Uterus (tissue), 4 donors: ENCODE measurements around the gene SLC6A8. TPM values are rescaled to one million over a fixed set of nuclear protein-coding genes. Genes with fewer than 3 reads are reported as not detected.
A peak's percentile ranks its signal among the peaks of the same experiment; 100 is the strongest.

Experiments used
- DNase-seq, 2 donors: peaks; one replicate each; pipeline ENCODE4 v3.0.0-alpha.2; 2019 to 2020
- H3K27ac ChIP-seq, 2 donors: fragments of 200-600 bp; sonication (generic); 1 replicate in 1 of 2; 2 replicates in 1 of 2; pipeline ENCODE4 v1.5.1; 2016 to 2018
- H3K27me3 ChIP-seq, 2 donors: fragments of 200-600 bp; sonication (generic); one replicate each; pipeline ENCODE4 v1.5.1; 2018 to 2019; ENCODE audit warnings: control low read depth in 1 of 2
- H3K36me3 ChIP-seq, 2 donors: fragments of 200-600 bp; sonication (generic); one replicate each; pipeline ENCODE4 v1.5.1; 2019; ENCODE audit warnings: control low read depth in 1 of 2
- H3K4me1 ChIP-seq, 2 donors: fragments of 200-600 bp; sonication (generic); one replicate each; pipeline ENCODE4 v1.5.1; 2018 to 2019; ENCODE audit warnings: control low read depth in 1 of 2
- H3K4me3 ChIP-seq, 2 donors: fragments of 200-600 bp; sonication (generic); 1 replicate in 1 of 2; 2 replicates in 1 of 2; pipeline ENCODE4 v1.5.1; 2018 to 2019; ENCODE audit warnings: mild to moderate bottlenecking in 1 of 2
- H3K9me3 ChIP-seq, 2 donors: fragments of 200-600 bp; sonication (generic); one replicate each; pipeline ENCODE4 v1.5.1; 2019; ENCODE audit warnings: control low read depth in 1 of 2
- POLR2A ChIP-seq, 2 donors: fragments of 450-650 bp; IDR thresholded peaks; one replicate each; pipeline ENCODE4 v1.6.1; 2016; ENCODE audit warnings: antibody characterized with exemption in 2 of 2, mild to moderate bottlenecking in 1 of 2, moderate library complexity in 1 of 2
- intact Hi-C: fragments of 100-400 bp; cut with DNase I; formaldehyde crosslinking; loops from one replicate; pipeline ENCODE4 v1.15.1; 2023; ENCODE audit warnings: low total_unique reads
- total RNA-seq, 4 donors: library from RNA; depleted of rRNA in 3 of 4; stranded (reverse); fragments of >200 nt in 3 of 4; gene quantifications; one replicate each; pipeline versions ENCODE4 v1.1.0 to v1.2.4, GENCODE V29; 2014 to 2023
- TF ChIP-seq, protein P1 (sequence below), 4 experiments: fragments of 200-600 bp in 2 of 4; fragments of 450-650 bp in 2 of 4; sonication (generic) in 2 of 4; IDR thresholded peaks; one replicate each; pipeline ENCODE4 v1.5.1; 2016 to 2019; ENCODE audit warnings: antibody characterized with exemption in 4 of 4, mild to moderate bottlenecking in 2 of 4, moderate library complexity in 1 of 4
- donor health status: DM: yes; HTN: yes; CAD: no.

SLC6A8 gene
- total RNA-seq, 4 donors from 2014 or later: 4.7 to 40.3 (median 11.2) TPM

DNA sequence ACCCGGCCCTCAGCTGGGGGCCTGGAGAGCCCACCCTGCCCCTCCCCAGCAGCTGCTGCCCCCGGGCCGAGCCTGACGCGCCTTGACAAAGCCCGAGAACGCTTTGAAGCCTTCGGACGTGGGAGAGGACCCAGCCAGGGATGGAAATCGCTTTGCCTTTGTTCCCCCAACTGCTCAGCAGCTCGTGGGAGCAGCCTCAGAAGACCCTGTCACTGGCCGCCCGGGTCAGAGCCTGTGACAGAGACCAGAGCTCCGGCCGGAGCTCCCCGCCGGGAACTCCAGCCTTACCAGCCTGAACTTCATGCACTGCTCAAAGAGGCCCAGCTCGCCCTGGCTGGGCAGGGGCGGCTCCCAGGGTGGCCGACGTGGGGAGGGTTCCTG, 2.6 kb upstream of the SLC6A8 start:
- intact Hi-C loops: no loop called here
- peak in 1 of 2 donors; percentile 14 for DNase-seq
- Histone ChIP-seq H3K4me1 (no peaks in the 10 kb centered on the region), H3K9me3 (no peaks in the 10 kb centered on the region), H3K4me3 (no peak overlapping the region), H3K36me3 (no peaks in the 10 kb centered on the region), H3K27me3 (no peaks in the 10 kb centered on the region), H3K27ac (no peak overlapping the region)
- TF ChIP-seq, protein P1, sequence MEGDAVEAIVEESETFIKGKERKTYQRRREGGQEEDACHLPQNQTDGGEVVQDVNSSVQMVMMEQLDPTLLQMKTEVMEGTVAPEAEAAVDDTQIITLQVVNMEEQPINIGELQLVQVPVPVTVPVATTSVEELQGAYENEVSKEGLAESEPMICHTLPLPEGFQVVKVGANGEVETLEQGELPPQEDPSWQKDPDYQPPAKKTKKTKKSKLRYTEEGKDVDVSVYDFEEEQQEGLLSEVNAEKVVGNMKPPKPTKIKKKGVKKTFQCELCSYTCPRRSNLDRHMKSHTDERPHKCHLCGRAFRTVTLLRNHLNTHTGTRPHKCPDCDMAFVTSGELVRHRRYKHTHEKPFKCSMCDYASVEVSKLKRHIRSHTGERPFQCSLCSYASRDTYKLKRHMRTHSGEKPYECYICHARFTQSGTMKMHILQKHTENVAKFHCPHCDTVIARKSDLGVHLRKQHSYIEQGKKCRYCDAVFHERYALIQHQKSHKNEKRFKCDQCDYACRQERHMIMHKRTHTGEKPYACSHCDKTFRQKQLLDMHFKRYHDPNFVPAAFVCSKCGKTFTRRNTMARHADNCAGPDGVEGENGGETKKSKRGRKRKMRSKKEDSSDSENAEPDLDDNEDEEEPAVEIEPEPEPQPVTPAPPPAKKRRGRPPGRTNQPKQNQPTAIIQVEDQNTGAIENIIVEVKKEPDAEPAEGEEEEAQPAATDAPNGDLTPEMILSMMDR (IDR thresholded peaks at IDR 0.05): no peak
- no peak for TF ChIP-seq POLR2A (IDR thresholded peaks at IDR 0.05)

DNA sequence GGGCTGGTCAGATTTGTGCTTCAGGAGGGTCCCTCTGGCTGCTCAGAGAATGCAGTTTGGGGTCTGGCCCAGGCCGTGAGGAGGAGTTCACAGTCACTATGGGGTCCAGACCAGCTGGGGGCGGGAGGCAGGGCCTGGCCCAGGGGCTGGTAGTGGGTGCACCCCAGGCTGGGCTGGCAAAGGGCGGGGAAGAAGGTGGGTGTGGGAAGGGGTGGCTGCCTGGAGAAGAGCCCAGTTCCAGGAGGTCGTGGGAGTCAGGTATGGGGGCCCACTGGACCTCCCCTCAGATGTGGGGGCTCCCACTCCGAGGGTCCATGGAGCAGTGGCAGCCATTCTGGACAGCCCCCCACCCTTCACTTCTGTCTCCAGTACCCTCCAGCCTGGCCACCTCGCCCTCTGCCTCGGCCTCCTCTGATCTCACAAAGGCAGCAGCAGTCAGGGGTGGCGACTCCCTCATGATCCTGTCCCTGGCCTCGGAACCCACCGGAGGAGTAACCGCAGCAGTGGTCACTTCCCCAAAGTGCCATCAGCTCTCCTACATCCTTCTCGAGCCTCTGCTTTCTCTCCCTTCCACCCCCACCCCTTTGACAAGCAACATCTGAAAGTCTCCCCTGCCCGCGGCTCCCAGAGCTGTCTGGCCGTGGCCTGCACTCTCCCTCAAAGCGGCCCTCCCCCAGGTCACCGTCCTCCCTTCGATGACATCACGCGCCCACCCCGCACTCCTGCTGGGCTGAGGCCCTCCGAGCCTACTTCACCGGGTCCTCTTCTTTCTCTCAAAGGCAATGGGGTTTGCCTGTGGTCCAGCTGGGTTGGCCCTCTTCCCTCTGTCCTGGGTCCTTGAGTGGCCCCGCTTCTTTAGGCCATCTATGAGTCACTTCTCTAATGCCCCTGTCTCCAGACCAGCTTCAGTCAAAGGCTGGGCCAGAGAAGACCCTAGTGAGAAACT, 1.7 kb upstream of the SLC6A8 start:
- DNase-seq: peak in 1 of 2 donors; percentile 54
- TF ChIP-seq, protein P1 (IDR thresholded peaks at IDR 0.05): no peak
- no peak for TF ChIP-seq POLR2A (IDR thresholded peaks at IDR 0.05)

DNA sequence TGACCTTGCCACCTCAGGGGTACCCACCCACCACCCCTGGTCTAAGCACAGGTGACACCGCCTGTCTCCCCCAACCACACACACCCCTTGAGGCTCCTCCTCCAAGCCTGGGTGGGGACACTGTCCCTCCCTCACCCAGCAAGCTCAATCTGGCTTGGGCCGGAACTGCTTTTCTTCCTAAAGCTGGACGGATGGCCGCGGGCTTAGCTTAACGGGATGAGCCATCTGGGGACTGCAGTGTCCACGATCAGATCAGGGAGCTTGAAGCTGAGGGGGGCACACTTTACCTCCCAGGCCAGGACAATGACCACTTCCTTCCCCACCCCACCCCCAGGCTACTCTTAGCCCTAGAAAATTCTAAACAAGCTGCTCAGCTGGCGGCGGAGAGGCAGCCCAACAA, 1.0 kb upstream of the SLC6A8 start:
- Histone ChIP-seq H3K4me1 (no peaks in the 10 kb centered on the region), H3K36me3 (no peaks in the 10 kb centered on the region)
- intact Hi-C loops: no loop called here

More for the DNA sequence above, 1.7 kb upstream of the SLC6A8 start:
- intact Hi-C loops: no loop called here
- Histone ChIP-seq H3K27ac (peak overlapping the region in 1 of 2 donors; percentile 79), H3K4me3 (no peak overlapping the region), H3K4me1 (no peaks in the 10 kb centered on the region), H3K36me3 (no peaks in the 10 kb centered on the region), H3K27me3 (no peaks in the 10 kb centered on the region), H3K9me3 (no peaks in the 10 kb centered on the region)

DNA sequence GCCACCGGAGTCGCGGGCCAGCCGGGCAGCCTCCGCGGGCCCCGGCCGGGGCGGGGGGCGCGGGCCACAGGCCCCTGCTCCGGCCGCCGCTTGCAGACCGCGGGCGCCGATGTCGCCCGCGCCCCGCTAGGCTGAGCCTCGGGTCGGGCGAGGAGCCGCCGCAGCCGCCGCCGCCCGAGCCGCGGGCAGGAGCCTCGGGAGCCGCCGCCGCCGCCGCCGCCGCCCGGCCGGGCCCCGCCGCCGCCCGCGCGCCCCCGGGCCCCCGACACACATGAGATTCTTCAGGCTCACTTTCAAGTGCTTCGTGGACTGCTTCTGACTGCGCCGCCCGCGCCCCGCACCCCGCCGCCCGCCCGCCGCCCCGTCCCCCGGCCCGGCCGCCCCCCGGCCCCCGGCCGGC, 345 bp downstream of the SLC6A8 start:
- intact Hi-C loops: no loop called here
- no peak for TF ChIP-seq POLR2A (IDR thresholded peaks at IDR 0.05)
- TF ChIP-seq, protein P1 (IDR thresholded peaks at IDR 0.05): no peak
- peak overlapping the region in 1 of 2 donors; percentile 27 for H3K27ac ChIP-seq
- H3K4me1 ChIP-seq: no peaks in the 10 kb centered on the region
- DNase-seq: no peak
- H3K27me3 ChIP-seq: no peaks in the 10 kb centered on the region
- no peaks in the 10 kb centered on the region for H3K36me3 ChIP-seq
- no peak overlapping the region for H3K4me3 ChIP-seq
- no peaks in the 10 kb centered on the region for H3K9me3 ChIP-seq

More for the DNA sequence above, 1.0 kb upstream of the SLC6A8 start:
- peak in 1 of 2 donors; percentile 20 for DNase-seq
- Histone ChIP-seq H3K9me3 (no peaks in the 10 kb centered on the region), H3K4me3 (no peak overlapping the region), H3K27ac (peak overlapping the region; percentile 64 to 79), H3K27me3 (no peaks in the 10 kb centered on the region)
- TF ChIP-seq, protein P1 (IDR thresholded peaks at IDR 0.05): no peak
- no peak for TF ChIP-seq POLR2A (IDR thresholded peaks at IDR 0.05)

DNA sequence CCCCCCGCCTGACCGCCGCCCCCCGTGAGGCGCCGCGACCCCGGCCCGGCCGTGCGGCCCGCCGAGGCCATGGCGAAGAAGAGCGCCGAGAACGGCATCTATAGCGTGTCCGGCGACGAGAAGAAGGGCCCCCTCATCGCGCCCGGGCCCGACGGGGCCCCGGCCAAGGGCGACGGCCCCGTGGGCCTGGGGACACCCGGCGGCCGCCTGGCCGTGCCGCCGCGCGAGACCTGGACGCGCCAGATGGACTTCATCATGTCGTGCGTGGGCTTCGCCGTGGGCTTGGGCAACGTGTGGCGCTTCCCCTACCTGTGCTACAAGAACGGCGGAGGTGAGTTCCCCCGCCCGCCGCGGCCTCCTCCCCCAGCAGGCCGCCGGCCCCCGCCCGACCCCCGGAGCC, 780 bp downstream of the SLC6A8 start:
- H3K9me3 ChIP-seq: no peaks in the 10 kb centered on the region
- H3K27ac ChIP-seq: peak overlapping the region in 1 of 2 donors; percentile 73
- no peaks in the 10 kb centered on the region for H3K36me3 ChIP-seq
- H3K4me3 ChIP-seq: peak overlapping the region; percentile 4 to 46
- no peaks in the 10 kb centered on the region for H3K27me3 ChIP-seq
- no peaks in the 10 kb centered on the region for H3K4me1 ChIP-seq
- intact Hi-C loops: no loop called here
- DNase-seq: no peak
- TF ChIP-seq, protein P1 (IDR thresholded peaks at IDR 0.05): no peak
- no peak for TF ChIP-seq POLR2A (IDR thresholded peaks at IDR 0.05)
